ENCODE data around the gene NF2. TPM values are rescaled to one million over a fixed set of nuclear protein-coding genes. Genes with fewer than 3 reads are reported as not detected.
"Not testable (repeated sequence)": the region's sequence is repeated elsewhere in the genome, so short reads cannot be mapped to it uniquely, and the experiment has no call there.

NF2 gene
- polyA plus RNA-seq, 2 donors, result 7.5 to 8.3 TPM

- Histone ChIP-seq H3K9me3 (ENCODE audit: control insufficient read depth in 2 of 2, insufficient read depth in 1 of 2, low read depth in 1 of 2, low read length in 1 of 2) (no peaks in the 10 kb centered on the region), H3K27ac (ENCODE audit: low read depth in 2 of 2, low read length in 1 of 2) (no peak overlapping the region), H3K27me3 (ENCODE audit: control insufficient read depth in 1 of 2, insufficient read depth in 2 of 2, low read length in 2 of 2) (no peaks in the 10 kb centered on the region), H3K4me3 (ENCODE audit: low read depth in 1 of 2, low read length in 2 of 2) (no peak overlapping the region), H3K36me3 (ENCODE audit: control insufficient read depth in 2 of 2, insufficient read depth in 2 of 2, low read length in 1 of 2) (peaks cover 0 to 5% of the 10 kb centered on the region in 2 donors), H3K4me1 (ENCODE audit: control insufficient read depth in 2 of 2, insufficient read depth in 2 of 2, low read length in 1 of 2) (peaks cover 0 to 2% of the 10 kb centered on the region in 2 donors)
- 87 to 96% methylated on average over 2 of the region's 2 CpGs for WGBS, 2 donors
Measured at GRCh38 chr22:29570912-29571549, 32.4 kb upstream of the NF2 start.

- no peak overlapping the region for H3K27ac ChIP-seq (ENCODE audit: low read depth in 2 of 2, low read length in 1 of 2)
- H3K4me1 ChIP-seq (ENCODE audit: control insufficient read depth in 2 of 2, insufficient read depth in 2 of 2, low read length in 1 of 2), result peaks cover 1 to 3% of the 10 kb centered on the region in 2 donors
- H3K27me3 ChIP-seq (ENCODE audit: control insufficient read depth in 1 of 2, insufficient read depth in 2 of 2, low read length in 2 of 2), result no peaks in the 10 kb centered on the region
- 82 to 86% methylated on average over 7 of the region's 7 CpGs for WGBS, 2 donors
- no peak overlapping the region for H3K4me3 ChIP-seq (ENCODE audit: low read depth in 1 of 2, low read length in 2 of 2)
- no peaks in the 10 kb centered on the region for H3K36me3 ChIP-seq (ENCODE audit: control insufficient read depth in 2 of 2, insufficient read depth in 2 of 2, low read length in 1 of 2)
- no peaks in the 10 kb centered on the region for H3K9me3 ChIP-seq (ENCODE audit: control insufficient read depth in 2 of 2, insufficient read depth in 1 of 2, low read depth in 1 of 2, low read length in 1 of 2)
Measured at GRCh38 chr22:29574762-29575450, 28.5 kb upstream of the NF2 start.

- Histone ChIP-seq H3K36me3 (ENCODE audit: control insufficient read depth in 2 of 2, insufficient read depth in 2 of 2, low read length in 1 of 2) (no peaks in the 10 kb centered on the region), H3K4me3 (ENCODE audit: low read depth in 1 of 2, low read length in 2 of 2) (no peak overlapping the region), H3K27me3 (ENCODE audit: control insufficient read depth in 1 of 2, insufficient read depth in 2 of 2, low read length in 2 of 2) (no peaks in the 10 kb centered on the region), H3K9me3 (ENCODE audit: control insufficient read depth in 2 of 2, insufficient read depth in 1 of 2, low read depth in 1 of 2, low read length in 1 of 2) (no peaks in the 10 kb centered on the region), H3K4me1 (ENCODE audit: control insufficient read depth in 2 of 2, insufficient read depth in 2 of 2, low read length in 1 of 2) (peaks cover 6 to 8% of the 10 kb centered on the region in 2 donors), H3K27ac (ENCODE audit: low read depth in 2 of 2, low read length in 1 of 2) (no peak overlapping the region)
- WGBS, 2 donors, result 81 to 85% methylated on average over 10 of the region's 10 CpGs
Measured at GRCh38 chr22:29578462-29579200, 24.8 kb upstream of the NF2 start.

GRCh38 chr22:29580200-29580810 lies 23.1 kb upstream of the NF2 start:
- no peaks in the 10 kb centered on the region for H3K9me3 ChIP-seq (ENCODE audit: control insufficient read depth in 2 of 2, insufficient read depth in 1 of 2, low read depth in 1 of 2, low read length in 1 of 2)
- 11 to 25% methylated on average over 6 to 8 of the region's 8 CpGs for WGBS, 2 donors
- peaks cover 6 to 8% of the 10 kb centered on the region in 2 donors for H3K4me1 ChIP-seq (ENCODE audit: control insufficient read depth in 2 of 2, insufficient read depth in 2 of 2, low read length in 1 of 2)
- H3K4me3 ChIP-seq (ENCODE audit: low read depth in 1 of 2, low read length in 2 of 2), result peak overlapping the region; percentile 70 to 82
- H3K36me3 ChIP-seq (ENCODE audit: control insufficient read depth in 2 of 2, insufficient read depth in 2 of 2, low read length in 1 of 2), result no peaks in the 10 kb centered on the region
- H3K27me3 ChIP-seq (ENCODE audit: control insufficient read depth in 1 of 2, insufficient read depth in 2 of 2, low read length in 2 of 2), result no peaks in the 10 kb centered on the region
- H3K27ac ChIP-seq (ENCODE audit: low read depth in 2 of 2, low read length in 1 of 2), result peak overlapping the region; percentile 49 to 62

DNA sequence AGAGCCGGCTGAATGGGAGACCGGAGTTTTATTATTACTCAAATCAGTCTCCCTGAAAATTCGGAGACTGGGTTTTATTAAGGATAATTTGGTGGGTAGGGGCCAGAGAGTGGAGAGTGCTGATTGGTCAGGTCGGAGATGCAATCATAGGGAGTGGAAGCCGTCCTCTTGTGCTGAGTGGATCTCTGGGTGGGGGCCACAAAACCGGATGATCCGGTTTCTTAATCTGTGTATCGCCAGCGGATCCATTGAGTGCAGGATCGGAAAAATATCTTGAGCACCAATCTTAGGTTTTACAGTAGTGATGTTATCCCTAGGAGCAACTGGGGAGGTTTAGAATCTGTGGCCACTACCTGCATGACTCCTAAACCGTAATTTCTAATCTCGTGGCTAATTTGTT lies 21.6 kb upstream of the NF2 start:
- no peaks in the 10 kb centered on the region for H3K27me3 ChIP-seq (ENCODE audit: control insufficient read depth in 1 of 2, insufficient read depth in 2 of 2, low read length in 2 of 2)
- no peak overlapping the region for H3K4me3 ChIP-seq (ENCODE audit: low read depth in 1 of 2, low read length in 2 of 2)
- H3K27ac ChIP-seq (ENCODE audit: low read depth in 2 of 2, low read length in 1 of 2), result no peak overlapping the region
- WGBS, 2 donors, result 53 to 61% methylated on average over 12 of the region's 12 CpGs
- peaks cover 6 to 8% of the 10 kb centered on the region in 2 donors for H3K4me1 ChIP-seq (ENCODE audit: control insufficient read depth in 2 of 2, insufficient read depth in 2 of 2, low read length in 1 of 2)
- H3K9me3 ChIP-seq (ENCODE audit: control insufficient read depth in 2 of 2, insufficient read depth in 1 of 2, low read depth in 1 of 2, low read length in 1 of 2), result no peaks in the 10 kb centered on the region
- no peaks in the 10 kb centered on the region for H3K36me3 ChIP-seq (ENCODE audit: control insufficient read depth in 2 of 2, insufficient read depth in 2 of 2, low read length in 1 of 2)

DNA sequence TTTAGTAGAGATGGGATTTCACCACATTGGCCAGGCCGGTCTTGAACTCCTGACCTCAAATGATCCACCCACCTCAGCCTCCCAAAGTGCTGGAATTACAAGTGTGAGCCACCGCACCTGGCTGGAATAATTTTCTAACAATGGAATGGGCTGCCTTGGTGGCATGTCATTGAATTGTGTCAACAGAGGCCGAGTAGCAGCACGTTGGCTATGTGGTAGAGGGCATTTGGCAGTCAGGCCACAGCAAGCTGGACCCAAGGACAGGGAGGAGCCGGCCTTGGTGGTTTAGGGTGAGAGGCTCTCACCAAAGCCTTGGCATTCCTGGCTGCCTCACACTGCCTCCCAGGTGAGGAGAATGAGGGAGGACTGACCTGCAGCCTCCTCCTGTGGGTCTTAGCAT lies 18.5 kb upstream of the NF2 start:
- H3K27me3 ChIP-seq (ENCODE audit: control insufficient read depth in 1 of 2, insufficient read depth in 2 of 2, low read length in 2 of 2), result no peaks in the 10 kb centered on the region
- WGBS, 2 donors, result 77 to 90% methylated on average over 5 of the region's 5 CpGs

DNA sequence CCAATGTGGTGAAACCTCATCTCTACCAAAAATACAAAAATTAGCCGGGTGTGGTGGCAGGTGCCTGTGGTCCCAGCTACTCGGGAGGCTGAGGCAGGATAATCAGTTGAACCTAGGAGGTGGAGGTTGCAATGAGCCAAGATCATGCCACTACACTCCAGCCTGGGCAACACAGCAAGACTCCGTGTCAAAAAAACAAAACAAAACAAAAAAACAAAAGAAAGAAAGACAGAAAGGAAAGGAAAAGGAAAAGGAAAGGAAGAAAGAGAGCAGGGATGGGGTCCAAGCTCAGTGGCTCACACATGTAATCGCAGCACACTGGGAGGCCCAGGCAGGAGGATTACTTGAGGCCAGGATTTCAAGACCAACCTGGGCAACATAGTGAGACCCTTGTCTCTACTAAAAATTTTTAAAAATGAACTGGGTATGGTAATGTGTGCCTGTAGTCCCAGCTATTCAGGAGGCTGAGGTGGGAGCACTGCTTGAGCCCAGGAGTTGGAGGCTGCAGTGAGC lies 17.2 kb upstream of the NF2 start:
- H3K4me1 ChIP-seq (ENCODE audit: control insufficient read depth in 2 of 2, insufficient read depth in 2 of 2, low read length in 1 of 2); H3K9me3 ChIP-seq (ENCODE audit: control insufficient read depth in 2 of 2, insufficient read depth in 1 of 2, low read depth in 1 of 2, low read length in 1 of 2); H3K27ac ChIP-seq (ENCODE audit: low read depth in 2 of 2, low read length in 1 of 2); H3K36me3 ChIP-seq (ENCODE audit: control insufficient read depth in 2 of 2, insufficient read depth in 2 of 2, low read length in 1 of 2); H3K27me3 ChIP-seq (ENCODE audit: control insufficient read depth in 1 of 2, insufficient read depth in 2 of 2, low read length in 2 of 2); H3K4me3 ChIP-seq (ENCODE audit: low read depth in 1 of 2, low read length in 2 of 2): not testable (repeated sequence)
- WGBS, 2 donors, result 89 to 92% methylated on average over 4 of the region's 4 CpGs

More for the DNA sequence above, 18.5 kb upstream of the NF2 start:
- Histone ChIP-seq H3K4me3 (ENCODE audit: low read depth in 1 of 2, low read length in 2 of 2) (no peak overlapping the region), H3K4me1 (ENCODE audit: control insufficient read depth in 2 of 2, insufficient read depth in 2 of 2, low read length in 1 of 2) (peaks cover 4 to 7% of the 10 kb centered on the region in 2 donors), H3K9me3 (ENCODE audit: control insufficient read depth in 2 of 2, insufficient read depth in 1 of 2, low read depth in 1 of 2, low read length in 1 of 2) (no peaks in the 10 kb centered on the region), H3K27ac (ENCODE audit: low read depth in 2 of 2, low read length in 1 of 2) (no peak overlapping the region), H3K36me3 (ENCODE audit: control insufficient read depth in 2 of 2, insufficient read depth in 2 of 2, low read length in 1 of 2) (no peaks in the 10 kb centered on the region)

GRCh38 chr22:29587938-29588699 lies 15.3 kb upstream of the NF2 start:
- no peaks in the 10 kb centered on the region for H3K9me3 ChIP-seq (ENCODE audit: control insufficient read depth in 2 of 2, insufficient read depth in 1 of 2, low read depth in 1 of 2, low read length in 1 of 2)
- 64 to 70% methylated on average over 9 of the region's 9 CpGs for WGBS, 2 donors
- H3K36me3 ChIP-seq (ENCODE audit: control insufficient read depth in 2 of 2, insufficient read depth in 2 of 2, low read length in 1 of 2), result no peaks in the 10 kb centered on the region
- no peaks in the 10 kb centered on the region for H3K4me1 ChIP-seq (ENCODE audit: control insufficient read depth in 2 of 2, insufficient read depth in 2 of 2, low read length in 1 of 2)
- no peak overlapping the region for H3K27ac ChIP-seq (ENCODE audit: low read depth in 2 of 2, low read length in 1 of 2)
- H3K27me3 ChIP-seq (ENCODE audit: control insufficient read depth in 1 of 2, insufficient read depth in 2 of 2, low read length in 2 of 2), result no peaks in the 10 kb centered on the region
- H3K4me3 ChIP-seq (ENCODE audit: low read depth in 1 of 2, low read length in 2 of 2), result no peak overlapping the region

DNA sequence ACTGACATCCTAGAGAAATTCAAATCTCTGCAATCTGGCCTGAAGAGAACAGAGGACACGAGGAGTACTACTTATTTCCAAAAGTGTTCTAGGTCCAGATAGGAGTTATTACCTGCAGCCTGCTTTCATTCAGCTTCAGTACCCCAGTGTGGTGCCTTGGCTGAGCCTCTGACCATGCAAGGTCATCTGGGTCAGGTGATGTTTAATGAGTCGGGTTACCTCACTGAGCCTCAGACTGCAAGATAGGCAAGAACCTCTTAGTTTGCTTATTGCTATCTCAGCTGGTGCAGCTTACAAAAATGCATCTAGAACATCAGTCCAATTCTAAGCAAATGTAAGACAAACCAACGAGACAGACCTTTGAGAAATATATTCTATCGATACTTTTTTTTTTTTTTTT lies 9.5 kb upstream of the NF2 start:
- Histone ChIP-seq H3K4me3 (ENCODE audit: low read depth in 1 of 2, low read length in 2 of 2) (no peak overlapping the region), H3K27ac (ENCODE audit: low read depth in 2 of 2, low read length in 1 of 2) (no peak overlapping the region), H3K27me3 (ENCODE audit: control insufficient read depth in 1 of 2, insufficient read depth in 2 of 2, low read length in 2 of 2) (no peaks in the 10 kb centered on the region), H3K9me3 (ENCODE audit: control insufficient read depth in 2 of 2, insufficient read depth in 1 of 2, low read depth in 1 of 2, low read length in 1 of 2) (no peaks in the 10 kb centered on the region), H3K36me3 (ENCODE audit: control insufficient read depth in 2 of 2, insufficient read depth in 2 of 2, low read length in 1 of 2) (no peaks in the 10 kb centered on the region), H3K4me1 (ENCODE audit: control insufficient read depth in 2 of 2, insufficient read depth in 2 of 2, low read length in 1 of 2) (no peaks in the 10 kb centered on the region)
- 63 to 75% methylated on average over 4 of the region's 4 CpGs for WGBS, 2 donors
